ENCODE data around the gene LKAAEAR1.

The LKAAEAR1 gene

DNA sequence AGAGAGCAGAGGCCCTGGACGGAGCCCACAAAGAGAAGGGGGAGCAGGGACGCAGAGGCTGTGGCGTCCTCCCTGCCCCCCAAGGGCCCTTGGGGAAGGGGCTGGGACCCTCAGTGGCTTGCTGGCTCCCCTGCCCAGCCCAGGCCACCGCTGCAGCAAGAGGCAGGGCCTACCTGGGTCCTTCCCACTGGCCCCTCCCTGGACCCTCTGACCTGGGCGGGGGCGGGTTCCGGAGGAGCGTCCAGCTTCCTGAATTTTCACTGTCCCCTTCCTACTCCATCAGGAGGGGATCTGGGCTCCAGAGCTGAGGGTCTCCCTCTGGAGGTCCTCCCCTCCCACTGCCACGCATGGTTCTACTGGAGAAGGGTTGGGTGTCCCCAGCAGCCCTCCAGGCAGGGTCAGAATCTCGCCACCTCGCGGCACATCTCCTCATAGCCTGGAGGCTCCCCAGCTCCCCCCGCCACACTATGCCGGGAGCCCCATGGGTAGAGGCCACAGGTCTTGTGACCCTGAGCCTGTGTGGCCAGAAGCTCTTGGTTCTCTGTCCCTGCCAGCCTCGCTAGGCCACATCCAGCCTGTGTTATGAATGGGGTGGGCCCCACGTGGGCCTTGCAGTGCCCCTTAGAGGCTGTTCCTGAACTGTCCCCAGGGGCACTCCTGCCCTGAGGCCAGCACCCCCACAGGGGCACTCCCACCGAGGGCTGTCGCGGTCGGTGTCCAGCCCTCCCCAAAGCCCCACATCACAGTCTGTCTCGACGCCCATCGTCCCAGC, 33.8 kb downstream of the LKAAEAR1 start:
- DNase-seq (ENCODE audit: low spot score), result no peak

DNA sequence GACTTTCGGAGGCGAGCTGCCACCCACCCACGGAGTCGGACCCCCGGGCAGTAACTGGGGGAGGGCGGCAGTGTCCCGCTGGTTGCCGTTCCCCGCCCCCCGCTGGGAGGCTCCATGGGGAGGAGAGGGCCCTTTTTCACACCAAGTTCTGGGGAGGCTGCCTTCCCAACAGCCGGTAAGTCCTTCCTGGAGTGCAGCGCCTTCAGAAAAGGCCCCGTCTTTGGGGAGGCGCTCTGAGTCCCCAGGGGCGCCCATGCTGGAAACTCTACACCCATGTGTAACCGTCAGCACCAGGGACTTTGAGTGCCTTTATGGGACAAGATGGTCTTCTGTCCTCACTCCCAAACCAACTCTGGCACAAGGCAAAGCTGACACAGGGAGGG, 34.3 kb downstream of the LKAAEAR1 start:
- DNase-seq (ENCODE audit: low spot score), result no peak

DNA sequence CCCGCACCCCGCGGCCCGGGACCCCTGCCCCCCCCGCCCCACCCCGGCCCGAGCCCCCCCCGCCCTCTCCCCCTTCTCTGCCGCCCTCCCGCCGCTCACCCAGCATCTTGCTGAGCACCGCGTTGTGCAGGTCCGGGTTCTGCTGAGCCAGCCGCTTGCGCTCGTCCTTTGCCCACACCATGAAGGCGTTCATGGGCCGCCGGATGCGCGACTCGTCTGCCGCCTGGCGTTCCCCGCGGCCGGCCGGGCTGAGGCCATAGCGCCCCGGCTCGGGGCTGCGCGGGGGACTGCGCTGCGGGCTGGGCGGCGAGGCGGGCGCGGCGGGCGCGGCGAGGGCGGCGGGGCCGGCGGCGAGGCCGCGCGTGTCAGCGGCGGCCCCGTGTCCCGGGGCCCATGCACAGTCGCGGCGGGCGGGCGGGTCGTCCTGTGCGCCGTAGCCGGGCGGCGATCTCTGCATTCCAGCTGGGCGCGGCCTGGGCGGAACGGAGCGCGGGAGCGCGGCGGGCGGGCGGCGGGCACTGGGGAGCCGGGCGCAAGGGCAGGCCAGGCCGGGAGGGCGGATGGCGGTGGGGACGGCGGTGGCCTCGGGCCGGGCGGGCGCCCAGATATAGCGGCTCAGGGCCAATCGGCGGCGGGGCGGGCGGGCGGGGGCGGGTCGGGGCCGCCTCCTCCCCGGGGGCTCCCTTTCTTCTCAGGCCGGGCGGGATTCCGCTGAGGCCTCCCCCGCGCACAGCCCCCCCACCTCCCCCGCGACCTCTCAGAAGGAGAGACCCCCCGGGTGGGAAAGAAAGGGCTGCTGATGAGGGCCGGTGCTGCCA, 34.9 kb downstream of the LKAAEAR1 start, which contains the start of gene SOX18:
Gene SOX18 (minus strand): TSS at position 580 of the 818 bp plus-strand sequence. CDS start 123 bp downstream, at position 457.
- no peak for DNase-seq (ENCODE audit: low spot score)

DNA sequence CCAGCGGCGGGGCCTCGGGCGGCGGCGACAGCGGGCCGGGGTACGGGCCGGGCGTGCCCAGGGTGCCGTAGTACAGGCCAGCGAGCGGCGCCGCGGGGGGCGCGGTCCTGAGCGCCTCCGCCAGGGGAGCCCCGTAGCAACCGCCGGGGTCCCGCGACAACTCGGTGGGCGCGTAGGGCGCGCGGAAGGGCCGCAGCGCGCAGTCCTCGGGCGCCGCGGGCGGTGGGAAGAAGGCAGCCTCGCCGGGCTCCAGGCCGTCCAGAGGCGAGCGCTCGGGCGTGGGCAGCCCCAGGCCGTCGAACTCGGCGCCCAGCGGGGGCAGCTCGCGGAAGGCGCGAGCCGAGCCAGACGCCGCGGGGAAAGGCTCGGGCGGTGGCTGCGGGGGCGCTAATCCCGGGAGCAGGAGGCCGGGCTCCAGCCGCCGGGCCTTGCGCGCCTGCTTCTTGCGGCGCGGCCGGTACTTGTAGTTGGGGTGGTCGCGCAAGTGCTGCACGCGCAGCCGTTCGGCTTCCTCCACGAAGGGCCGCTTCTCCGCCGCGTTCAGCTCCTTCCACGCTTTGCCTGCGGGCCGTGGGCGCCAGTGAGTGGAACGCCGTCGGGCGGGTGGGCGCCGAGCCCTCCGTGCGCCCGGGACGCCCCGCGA, 35.7 kb downstream of the LKAAEAR1 start:
- DNase-seq (ENCODE audit: low spot score), result no peak

DNA sequence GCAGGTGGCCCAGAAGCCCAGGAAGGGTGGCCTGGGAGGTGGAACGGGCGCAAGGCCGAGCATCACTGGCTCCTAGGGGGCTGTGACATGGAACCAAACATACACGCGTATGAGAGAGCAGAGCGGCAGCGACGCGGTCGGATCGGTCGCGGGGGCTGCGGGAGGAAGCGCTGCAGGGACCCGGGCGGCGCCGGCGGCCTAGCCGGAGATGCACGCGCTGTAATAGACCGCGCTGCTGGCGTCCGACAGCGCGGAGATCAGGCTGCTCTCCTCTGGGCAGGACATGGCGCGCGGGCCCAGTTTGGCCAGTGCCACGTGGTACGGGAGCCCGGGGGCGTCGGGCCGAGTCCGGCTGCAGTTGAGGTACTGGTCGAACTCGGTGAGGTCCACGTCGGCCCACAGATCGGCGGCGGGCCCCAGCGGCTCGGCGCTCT, 36.2 kb downstream of the LKAAEAR1 start:
- no peak for DNase-seq (ENCODE audit: low spot score)

DNA sequence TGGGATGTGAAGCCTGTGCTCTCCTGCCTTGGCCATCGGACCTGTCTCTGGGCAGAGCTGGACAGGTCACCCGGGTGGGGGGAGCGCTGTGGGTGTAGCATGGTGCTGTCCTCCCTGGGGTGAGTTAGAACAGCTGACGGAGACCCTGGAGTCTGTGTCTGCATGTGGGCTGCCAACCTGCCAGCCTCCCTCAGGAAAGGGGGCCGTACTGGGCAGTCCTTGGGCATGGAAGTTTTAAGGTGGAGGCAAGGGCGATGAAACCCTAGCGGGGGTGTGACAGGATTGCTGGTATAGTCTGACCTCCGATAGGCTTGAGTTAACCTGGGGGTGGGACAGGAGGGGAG, 37.2 kb downstream of the LKAAEAR1 start:
- DNase-seq (ENCODE audit: low spot score), result no peak

DNA sequence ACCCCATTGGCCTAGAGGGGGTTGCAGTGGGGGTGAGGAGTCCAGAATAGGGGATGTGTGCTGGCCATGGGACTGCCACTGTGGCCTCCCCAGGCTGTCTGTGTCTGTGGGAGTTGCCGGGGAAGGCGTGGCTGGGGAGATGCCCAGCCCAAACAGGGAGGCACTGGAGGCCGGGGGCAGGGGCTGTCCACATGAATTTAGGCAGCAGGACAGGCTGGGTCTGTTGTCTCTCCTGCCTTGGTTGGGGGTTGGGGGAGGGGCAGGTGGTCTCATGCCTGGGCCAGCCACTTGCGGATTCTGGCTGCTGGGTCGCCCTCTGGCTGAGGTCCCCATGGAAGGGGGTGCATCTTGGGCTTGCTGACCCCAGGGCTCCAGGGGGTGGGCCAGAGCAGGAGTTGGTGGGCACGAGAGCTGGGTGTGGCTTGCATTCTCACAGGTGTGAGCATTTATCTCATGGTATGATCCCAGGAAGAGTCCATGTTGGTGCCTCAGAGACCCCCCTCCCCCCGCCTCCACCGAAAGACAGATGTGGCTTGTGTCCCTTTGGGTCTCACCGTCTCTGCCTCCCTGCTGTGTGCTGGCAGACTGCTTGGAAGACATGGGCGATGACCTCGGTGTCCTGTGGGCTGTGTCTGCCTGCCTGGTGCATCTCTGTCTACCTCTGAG, 38.7 kb downstream of the LKAAEAR1 start:
- DNase-seq (ENCODE audit: low spot score), result no peak

DNA sequence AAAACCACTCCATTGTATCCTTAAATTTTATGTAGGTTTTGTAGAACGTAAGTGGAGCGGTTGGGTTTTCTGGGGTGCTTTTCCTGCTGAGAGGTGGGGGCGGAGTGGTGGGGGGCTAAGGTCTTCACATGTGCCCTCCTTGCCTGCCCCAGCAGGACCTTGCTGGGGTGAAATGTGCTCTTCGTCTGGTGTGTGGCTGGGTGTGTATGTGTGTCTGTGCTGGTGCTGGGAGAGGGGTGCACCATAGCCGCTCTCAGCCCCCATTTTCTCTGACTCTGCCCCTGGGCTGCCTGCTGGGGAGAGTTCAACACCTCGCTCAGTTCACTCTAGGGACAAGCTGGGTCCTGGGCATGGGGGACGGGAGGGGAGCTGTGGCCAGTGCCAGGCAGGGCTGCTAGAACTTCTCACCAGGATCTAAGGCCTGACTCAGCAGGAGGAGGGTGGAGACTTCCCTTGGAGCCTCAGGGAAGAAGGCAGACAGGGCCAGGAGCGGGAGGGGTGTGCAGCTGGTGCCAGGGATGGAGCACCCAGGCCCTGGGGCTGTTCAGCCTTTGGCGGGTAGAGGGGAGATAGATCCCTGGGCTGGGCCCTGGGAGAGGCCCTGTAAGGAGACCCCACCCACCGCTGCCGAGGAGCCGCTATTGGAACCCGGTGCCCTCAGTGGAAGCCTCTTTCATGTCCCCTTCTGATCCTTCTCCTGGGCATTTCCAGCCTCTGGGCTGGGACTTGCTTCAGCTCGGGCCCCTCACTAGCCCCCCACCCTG, 39.5 kb downstream of the LKAAEAR1 start:
- DNase-seq (ENCODE audit: low spot score), result no peak

DNA sequence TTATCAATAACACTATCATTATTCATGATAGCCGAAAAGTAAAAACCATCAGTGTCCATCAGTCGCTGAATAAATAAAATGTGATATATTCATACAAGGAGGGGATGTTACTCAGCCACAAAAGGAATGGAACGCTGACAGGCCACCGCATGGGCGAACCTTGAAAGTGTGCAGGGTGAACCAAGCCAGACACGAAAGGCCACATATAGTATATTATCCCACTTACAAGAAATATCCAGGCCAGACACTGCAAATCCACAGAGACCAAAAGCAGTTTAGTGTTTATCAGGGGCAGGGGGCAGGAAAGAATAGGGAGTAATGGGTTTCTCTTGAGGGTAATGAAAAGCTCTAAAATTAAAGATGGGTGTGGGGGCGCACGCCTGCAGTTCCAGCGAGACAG, 40.4 kb downstream of the LKAAEAR1 start:
- no peak for DNase-seq (ENCODE audit: low spot score)

DNA sequence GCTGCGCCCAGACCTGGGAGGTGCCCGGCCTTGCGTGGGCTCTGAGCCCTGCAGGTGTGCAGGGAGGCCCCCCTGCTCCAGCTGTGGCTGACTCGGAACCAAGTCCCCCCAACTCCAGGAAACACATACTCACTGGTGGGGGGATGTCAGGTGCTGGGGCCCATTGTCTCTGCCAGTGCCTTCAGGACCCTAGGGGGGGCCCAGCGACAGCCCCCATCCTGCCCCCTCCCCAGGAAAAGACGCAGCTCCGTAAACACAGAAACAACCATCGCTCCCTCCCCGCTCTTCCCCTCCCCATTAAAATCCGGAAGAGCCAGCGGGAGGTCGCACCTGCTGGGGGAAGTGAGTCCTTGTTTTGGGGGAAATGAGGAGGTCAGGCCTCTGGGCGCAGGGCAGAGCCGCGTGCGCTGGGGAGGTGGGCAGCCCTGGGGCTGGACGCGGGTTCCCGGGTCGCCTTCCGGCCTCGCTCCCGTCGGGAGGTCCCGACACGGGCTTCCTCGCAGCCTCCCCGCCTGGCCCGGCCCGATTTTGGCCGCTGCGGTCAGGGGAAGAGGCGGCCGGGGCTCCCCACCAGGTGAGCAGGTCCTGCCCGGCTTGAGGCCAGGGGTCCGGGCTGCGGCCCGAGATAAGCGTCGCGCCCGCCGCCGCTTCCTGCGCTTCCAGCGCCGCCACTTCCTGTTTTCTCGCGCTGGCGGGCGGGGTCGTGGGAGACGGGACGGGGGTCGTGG, 42.0 kb downstream of the LKAAEAR1 start:
- DNase-seq (ENCODE audit: low spot score), result no peak

DNA sequence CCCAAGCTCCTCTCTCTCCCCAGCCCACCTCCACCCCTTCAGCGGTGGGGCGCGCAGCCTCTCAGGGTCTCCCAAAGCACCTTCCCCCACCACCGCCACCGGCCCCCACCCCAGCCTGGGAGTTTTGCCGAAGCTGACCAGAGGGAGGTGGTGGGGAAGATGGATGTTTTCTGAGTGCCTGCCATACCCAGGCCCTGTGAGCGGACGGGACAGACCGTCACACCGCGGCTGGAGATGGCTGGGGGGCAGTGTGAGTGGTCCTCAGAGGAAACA, 42.5 kb downstream of the LKAAEAR1 start:
- DNase-seq (ENCODE audit: low spot score), result no peak

DNA sequence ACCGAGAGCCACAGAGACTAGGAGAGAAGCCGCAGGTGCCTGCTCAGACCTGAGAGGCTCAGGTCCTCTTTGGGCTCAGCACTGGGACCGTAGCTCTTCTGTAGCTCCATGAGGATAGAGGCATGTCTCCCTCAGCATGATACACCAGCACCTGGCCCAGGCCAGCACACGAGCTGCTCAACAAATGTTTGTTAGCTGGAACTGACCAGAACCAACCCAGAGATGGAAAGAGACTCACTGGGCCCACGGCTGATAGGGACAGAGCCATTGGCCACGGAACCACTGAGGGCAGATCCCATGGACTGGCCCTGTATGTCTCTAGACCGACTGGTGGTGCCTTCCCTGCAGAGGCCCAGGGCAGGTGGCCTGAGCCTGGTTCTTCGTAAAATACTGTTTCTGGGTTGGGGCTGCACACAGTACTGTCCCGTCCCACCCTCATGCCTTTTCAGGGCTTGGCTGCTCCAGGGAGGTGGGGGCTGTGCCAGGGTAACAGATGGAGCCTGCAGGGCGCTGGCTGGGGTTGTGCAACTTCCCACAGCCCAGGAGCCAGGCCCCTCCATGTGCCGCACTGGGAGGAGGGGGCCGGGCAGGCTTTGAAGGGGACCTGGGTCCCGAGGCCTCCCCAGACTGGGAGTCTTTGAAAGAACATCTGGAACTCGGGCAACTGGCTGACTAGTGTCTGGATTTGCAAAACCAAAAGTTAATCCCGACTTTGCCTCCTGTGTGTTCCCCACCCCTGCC, 43.0 kb downstream of the LKAAEAR1 start:
- no peak for DNase-seq (ENCODE audit: low spot score)

DNA sequence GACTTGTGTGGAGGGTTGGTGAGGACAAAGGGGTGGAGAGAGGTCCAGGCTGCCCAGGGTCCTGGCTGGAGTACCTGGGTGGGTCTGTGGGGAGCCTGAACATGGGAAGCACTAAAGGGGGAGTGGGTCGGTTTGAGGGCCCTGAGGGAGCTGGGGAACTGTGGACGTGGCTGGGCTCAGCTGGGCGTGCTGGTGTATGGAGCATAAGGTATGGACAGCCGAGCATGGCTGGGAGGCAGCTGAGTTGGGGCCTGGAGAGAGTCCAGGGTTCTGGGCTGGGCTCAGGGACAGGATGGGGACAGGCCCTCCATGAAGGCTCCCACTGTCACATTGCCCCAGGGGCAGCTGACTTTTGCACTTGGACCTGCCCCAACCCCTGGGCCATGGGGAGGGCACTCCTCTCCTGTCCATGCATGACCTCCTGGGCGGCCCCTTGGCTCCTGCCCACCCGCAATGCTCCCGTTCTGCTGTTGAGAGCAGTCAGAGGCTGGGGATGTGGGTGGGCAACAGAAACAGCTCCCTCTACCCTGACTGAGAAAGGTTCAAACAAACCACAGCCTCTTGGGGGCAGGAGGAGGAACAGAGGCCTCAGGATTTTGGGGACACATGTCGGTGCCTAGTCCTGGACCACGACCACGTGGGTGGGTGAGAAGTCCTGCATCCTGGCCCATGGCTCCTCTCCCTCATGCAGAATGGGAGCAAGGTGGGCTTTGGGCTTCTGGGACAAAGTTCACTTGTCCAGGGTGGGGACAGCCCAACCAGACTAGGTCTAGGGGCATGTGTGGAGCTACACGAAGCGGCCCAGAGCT, 43.8 kb downstream of the LKAAEAR1 start:
- no peak for DNase-seq (ENCODE audit: low spot score)

DNA sequence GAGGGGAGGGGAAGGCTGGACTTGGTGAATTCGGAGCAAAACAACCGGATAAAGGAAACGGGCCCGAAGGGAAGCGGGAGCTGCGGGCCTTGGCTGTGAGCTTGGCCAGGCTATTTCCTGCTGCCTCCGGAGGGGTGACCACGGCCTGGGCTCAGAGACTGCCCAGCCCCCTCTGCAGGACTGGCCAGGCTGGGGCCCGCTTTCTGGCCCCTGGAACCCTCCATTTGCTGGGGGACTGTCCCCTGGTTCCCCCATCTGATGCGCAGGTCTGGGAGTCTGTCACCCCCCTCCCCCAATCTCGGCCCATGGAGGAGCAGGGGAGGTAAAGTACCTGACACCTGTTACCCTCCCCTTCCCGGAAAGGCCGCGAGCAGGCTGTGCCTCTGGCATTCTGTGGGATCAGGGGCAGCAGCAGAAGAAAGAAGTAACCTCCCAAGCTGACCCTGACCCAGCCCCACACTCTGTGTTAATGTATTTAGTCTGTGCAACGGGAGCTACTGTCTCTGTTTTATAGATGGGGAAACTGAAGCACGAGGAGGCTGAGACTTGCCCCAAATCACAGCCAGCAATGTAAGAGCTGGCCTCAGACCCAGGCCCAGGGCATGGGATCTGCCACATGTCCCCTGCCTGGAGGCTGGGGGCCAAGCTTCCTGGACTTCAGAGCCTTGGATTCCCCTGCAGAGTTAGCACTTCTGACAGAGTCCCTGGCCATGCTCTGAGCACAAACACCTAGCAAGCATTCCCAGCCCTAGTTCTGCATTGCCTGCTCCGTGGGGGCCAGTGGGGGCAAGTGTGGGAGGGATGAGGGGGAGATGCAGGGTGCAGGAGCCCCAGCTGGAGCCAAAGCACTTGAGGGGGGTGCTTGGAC, 44.7 kb downstream of the LKAAEAR1 start:
- DNase-seq (ENCODE audit: low spot score), result no peak

DNA sequence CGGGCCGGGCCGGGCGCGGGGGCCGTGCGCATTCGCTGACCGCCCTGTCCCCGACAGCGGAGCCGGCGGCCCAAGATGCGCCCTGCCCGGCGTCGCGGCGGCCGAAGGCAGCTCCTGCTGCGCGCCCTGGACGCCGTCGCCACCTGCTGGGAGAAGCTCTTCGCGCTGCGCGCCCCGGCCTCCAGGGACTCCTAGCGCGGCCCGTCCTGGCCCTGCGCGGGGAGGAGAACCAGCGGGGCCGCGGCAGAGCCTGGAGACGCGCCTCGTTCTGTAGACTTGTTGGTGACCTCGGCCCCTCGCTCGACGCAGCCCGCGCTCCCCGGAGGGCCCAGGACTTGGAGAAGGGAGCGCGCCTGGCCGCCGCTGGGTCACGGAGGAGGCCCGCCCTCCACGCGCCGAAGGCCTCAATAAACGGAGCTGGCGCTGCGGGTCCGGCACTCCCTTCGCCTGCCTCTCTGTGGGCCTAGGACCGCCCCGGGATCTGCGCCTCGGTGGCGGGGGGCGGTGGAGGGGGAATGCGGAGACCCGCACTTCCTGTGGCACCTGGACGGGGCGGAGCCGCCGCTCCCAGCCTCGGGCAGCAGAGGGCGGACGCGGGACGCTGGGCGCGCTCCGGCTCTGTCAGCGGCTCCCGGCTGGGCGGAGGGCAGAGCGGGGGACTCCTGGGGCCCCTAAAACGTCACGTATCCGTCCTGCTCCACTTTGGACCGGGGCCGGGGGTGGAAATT, 45.5 kb downstream of the LKAAEAR1 start:
- DNase-seq (ENCODE audit: low spot score), result peak; percentile 74

DNA sequence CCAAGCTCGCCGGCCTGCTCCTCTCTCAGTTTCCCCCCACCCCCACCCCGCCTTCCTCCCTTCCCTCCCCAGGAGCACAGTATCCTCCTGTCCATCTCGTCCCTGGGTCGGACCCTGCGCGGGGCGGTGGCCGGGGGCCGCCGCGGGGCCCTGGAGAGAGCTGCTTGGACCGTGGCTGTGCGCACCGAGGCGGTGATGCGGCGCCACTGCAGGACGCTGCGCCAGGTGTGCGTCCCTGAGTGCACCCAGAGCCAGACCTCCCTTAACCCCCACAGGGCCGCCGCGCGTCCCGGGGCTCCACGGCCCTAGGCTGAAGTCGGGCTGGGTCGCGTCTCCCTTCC, 46.0 kb downstream of the LKAAEAR1 start:
- DNase-seq (ENCODE audit: low spot score), result no peak

DNA sequence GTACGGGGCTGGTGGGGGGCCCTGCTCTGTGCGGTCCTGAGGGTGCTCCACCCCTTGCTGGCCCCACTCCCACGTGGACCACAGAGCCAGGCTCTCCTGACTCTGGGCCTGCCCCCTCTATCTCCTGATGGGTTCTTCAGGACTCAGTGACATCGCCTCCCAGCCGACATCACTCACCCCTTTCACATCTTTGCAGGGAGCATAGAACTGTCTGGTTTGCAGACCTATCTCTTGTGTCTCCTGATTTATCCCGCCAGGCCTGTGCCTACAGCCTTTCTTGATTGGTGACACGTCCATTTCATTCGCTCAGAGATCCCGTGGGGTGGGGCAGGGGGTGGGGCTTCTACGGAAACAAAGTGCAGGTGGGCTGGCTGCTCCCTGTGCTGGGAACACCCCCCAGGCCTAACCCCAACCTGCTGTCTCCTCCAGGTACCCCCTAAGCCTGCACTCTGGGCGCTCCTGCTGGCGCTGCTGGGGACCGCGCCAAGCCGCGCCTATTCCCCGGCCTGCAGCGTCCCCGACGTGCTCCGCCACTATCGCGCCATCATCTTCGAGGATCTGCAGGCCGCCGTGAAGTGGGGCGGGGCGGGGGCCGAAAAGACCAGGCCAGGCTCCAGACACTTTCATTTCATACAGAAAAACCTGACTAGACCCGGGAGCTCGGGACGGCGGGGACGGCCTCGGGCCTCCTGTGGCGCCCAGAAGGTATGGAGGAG, 46.5 kb downstream of the LKAAEAR1 start:
- no peak for DNase-seq (ENCODE audit: low spot score)

DNA sequence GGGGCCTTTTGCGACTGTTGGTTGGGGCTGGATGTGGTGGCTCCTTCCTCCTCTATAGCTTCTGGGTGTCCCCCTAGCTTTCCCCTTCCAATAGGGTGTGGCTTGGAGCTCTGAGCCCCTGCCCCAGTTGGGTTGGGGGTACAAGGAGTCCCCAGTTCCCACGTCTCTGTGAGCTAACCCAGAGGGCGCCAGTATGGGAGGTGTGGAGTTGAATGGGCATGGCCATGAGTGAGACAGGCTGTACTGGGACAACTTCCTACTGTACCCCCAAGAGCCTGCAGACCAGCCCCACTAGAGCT, 47.0 kb downstream of the LKAAEAR1 start:
- DNase-seq (ENCODE audit: low spot score), result no peak

Measured in CD4-positive, alpha-beta T cell treated with Interleukin-6 at 100 ng/mL for 8 hours (primary cell).